ENCODE data around the gene TPPP. TPM values are rescaled to one million over a fixed set of nuclear protein-coding genes. Genes with fewer than 3 reads are reported as not detected.
"Not testable (repeated sequence)": the region's sequence is repeated elsewhere in the genome, so short reads cannot be mapped to it uniquely, and the experiment has no call there.

The TPPP gene
- total RNA-seq, 2 experiments from 2014 or later, result 0.53 to 0.55 TPM

DNA sequence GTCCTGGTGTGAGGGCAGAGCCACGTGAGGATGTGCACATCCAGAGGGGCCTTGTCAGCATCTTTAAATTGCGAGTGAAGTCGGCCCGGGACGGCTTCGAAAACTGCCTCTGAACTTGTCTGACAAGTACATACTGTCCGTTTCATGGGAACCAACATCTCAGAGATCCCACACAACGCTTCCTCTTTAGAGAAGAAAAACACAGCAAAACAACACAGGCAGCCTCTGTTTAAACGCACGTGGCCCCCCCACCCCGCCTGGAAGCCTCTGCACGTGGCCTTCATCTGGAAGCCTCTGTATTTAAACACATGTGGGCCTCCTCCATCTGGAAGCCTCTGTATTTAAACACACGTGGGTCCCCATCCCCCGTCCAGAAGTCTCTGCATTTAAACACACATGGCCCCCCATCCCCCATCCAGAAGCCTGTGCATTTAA lies 51.8 kb downstream of the TPPP start:
- intact Hi-C loops (cut with micrococcal nuclease), result no loop called here
- H3K9me3 Mint-ChIP-seq, result no peaks in the 10 kb centered on the region
- CTCF ChIA-PET, result no interaction called here
- POLR2A ChIA-PET, result no interaction called here
- H3K4me3 Mint-ChIP-seq, result no peak overlapping the region
- H3K36me3 Mint-ChIP-seq, result peaks cover 30% of the 10 kb centered on the region
- DNase-seq, result no peak
- H3K27ac Mint-ChIP-seq, result no peak overlapping the region
- H3K4me1 Mint-ChIP-seq (ENCODE audit: low read depth), result peaks cover 2% of the 10 kb centered on the region
- no peaks in the 10 kb centered on the region for H3K27me3 Mint-ChIP-seq

DNA sequence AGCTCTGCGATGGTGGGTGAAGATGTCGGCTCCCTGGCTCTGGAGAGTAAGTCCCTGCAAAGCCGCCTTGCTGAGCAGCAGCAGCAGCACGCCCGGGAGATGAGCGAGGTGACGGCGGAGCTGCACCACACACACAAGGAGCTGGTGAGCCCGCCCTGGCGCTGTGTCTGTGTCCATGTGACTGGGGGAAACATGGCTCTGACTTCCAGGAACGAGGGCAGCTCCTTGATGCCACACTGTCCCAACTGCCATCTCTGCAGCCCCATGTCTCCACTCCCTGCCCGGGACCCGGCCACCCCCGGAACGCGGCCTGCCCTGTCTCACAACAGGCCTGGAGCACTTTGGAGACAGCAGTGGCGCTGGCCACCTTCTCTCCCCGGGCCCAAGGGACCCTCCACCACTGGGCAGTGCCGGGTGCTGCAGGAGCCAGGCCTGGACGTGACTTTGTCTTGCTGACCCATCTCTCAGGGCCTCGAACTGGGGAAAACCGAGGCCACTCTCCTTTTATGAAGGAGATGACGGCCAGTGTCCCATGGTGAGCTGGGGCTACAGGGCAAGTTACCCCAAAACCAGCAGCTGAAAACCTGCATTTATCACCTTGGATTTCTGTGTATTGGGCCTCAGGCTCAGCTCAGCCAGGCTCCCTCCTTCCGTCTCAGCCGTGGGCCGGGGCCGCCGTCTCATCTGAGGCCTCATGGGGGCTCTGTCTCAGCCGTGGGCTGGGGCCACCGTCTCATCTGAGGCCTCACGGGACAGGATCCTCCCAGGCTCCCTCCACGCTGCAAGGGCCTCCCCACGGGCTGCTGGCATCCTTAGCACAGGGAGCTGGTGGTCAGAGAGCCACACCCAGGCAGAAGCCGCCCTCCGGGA lies 52.5 kb downstream of the TPPP start:
- ChIA-PET POLR2A (no interaction called here), CTCF (no interaction called here)
- H3K4me3 Mint-ChIP-seq, result no peak overlapping the region
- no peaks in the 10 kb centered on the region for H3K27me3 Mint-ChIP-seq
- no peak overlapping the region for H3K27ac Mint-ChIP-seq
- peaks cover 31% of the 10 kb centered on the region for H3K36me3 Mint-ChIP-seq
- DNase-seq, result no peak
- intact Hi-C loops (cut with micrococcal nuclease), result no loop called here
- H3K4me1 Mint-ChIP-seq (ENCODE audit: low read depth), result peaks cover 2% of the 10 kb centered on the region
- no peaks in the 10 kb centered on the region for H3K9me3 Mint-ChIP-seq

DNA sequence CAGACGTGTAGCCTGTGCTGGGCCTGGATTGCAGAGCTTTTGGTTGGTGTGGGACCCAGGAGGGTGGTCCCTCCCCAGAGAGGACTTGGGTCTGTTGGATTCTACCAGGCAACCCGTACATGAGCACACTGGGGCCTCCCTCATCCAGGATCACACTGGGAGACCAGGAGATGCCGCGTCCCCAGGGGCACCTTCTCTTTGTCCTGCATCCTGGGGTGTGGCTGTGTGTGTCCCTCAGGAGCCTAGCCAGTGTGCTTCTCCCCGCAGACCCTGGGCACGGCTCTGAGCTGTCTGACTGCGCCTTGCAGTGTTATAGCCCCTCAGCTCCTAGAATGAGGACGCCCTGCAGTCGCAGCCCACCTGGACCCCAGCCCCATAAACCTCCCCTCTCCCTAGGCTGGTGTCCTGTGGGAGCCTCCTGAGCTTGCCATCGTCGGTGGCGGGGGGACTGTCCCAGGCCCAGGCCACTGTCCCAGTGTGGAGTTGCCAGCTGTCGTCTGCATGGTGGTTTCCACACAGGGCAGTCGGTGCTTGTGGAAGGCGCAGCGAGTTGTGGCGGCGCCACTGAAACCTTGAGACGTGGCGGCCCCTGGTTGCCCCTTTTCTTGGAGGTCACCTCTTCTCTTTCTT lies 53.5 kb downstream of the TPPP start:
- H3K36me3 Mint-ChIP-seq, result peaks cover 37% of the 10 kb centered on the region
- DNase-seq, result no peak
- ChIA-PET POLR2A (no interaction called here), CTCF (no interaction called here)
- intact Hi-C loops (cut with micrococcal nuclease), result no loop called here
- H3K27me3 Mint-ChIP-seq, result no peaks in the 10 kb centered on the region
- H3K4me3 Mint-ChIP-seq, result no peak overlapping the region
- H3K27ac Mint-ChIP-seq, result no peak overlapping the region
- H3K4me1 Mint-ChIP-seq (ENCODE audit: low read depth), result peaks cover 2% of the 10 kb centered on the region
- H3K9me3 Mint-ChIP-seq, result no peaks in the 10 kb centered on the region

GRCh38 chr5:639253-639530 lies 54.0 kb downstream of the TPPP start:
- H3K36me3 Mint-ChIP-seq, result peaks cover 40% of the 10 kb centered on the region
- intact Hi-C loops (cut with micrococcal nuclease), result no loop called here
- CTCF ChIA-PET, result no interaction called here

GRCh38 chr5:638501-639252 lies 54.5 kb downstream of the TPPP start:
- Mint-ChIP-seq H3K36me3 (peaks cover 39% of the 10 kb centered on the region), H3K4me1 (ENCODE audit: low read depth) (no peaks in the 10 kb centered on the region), H3K27ac (no peak overlapping the region), H3K4me3 (no peak overlapping the region), H3K27me3 (no peaks in the 10 kb centered on the region), H3K9me3 (no peaks in the 10 kb centered on the region)
- ChIA-PET CTCF (no interaction called here), POLR2A (no interaction called here)
- intact Hi-C loops (cut with micrococcal nuclease), result no loop called here
- no peak for DNase-seq

More at GRCh38 chr5:639253-639530, 54.0 kb downstream of the TPPP start:
- peaks cover 1% of the 10 kb centered on the region for H3K4me1 Mint-ChIP-seq (ENCODE audit: low read depth)
- no peak overlapping the region for H3K27ac Mint-ChIP-seq
- POLR2A ChIA-PET, result no interaction called here
- no peak for DNase-seq
- no peak overlapping the region for H3K4me3 Mint-ChIP-seq
- H3K9me3 Mint-ChIP-seq, result no peaks in the 10 kb centered on the region
- no peaks in the 10 kb centered on the region for H3K27me3 Mint-ChIP-seq

DNA sequence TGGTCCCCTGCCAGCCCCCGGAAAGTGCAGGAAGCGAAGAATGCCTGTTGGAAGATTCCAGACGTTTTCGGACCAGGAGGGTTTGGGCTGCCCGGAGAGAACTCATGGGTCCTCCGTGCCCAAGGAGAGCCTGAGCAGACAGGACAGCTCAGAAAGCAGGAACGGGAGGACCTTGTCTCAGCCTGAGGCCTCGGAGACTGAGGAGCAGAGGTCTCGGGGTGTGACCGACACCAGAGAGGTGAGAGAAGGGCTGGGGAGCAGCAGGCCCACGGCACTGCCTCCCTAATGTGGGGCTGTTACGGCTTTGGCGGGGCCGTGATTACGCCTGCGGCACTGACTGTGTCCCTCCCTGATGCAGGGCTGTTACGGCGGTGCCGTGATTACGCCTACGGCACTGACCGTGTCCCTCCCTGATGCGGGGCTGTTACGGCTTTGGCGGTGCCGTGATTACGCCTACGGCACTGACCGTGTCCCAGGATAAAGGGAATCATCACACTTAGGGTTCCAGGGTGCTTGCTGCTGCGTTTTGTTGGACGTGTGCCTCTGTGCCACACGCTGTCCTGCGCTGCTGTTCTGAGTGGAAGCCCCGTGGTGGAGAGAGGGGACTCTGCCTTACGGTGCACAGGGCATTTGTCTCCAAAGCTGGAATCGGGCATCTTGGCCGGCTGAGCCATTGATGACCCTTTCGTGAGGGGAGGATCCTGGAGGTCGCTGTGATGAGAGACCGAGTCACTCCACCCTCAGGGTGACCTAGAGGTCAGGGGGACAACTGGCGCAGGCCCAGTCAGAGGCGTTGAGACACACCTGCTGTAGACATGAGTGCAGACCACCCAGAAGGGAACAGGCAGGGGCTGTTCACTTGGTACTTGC lies 55.3 kb downstream of the TPPP start:
- no peaks in the 10 kb centered on the region for H3K27me3 Mint-ChIP-seq
- no peak overlapping the region for H3K27ac Mint-ChIP-seq
- no peak for DNase-seq
- CTCF ChIA-PET, result no interaction called here
- H3K4me1 Mint-ChIP-seq (ENCODE audit: low read depth), result no peaks in the 10 kb centered on the region
- peaks cover 42% of the 10 kb centered on the region for H3K36me3 Mint-ChIP-seq
- intact Hi-C loops (cut with micrococcal nuclease), result no loop called here
- H3K9me3 Mint-ChIP-seq, result no peaks in the 10 kb centered on the region
- no peak overlapping the region for H3K4me3 Mint-ChIP-seq
- POLR2A ChIA-PET, result no interaction called here

DNA sequence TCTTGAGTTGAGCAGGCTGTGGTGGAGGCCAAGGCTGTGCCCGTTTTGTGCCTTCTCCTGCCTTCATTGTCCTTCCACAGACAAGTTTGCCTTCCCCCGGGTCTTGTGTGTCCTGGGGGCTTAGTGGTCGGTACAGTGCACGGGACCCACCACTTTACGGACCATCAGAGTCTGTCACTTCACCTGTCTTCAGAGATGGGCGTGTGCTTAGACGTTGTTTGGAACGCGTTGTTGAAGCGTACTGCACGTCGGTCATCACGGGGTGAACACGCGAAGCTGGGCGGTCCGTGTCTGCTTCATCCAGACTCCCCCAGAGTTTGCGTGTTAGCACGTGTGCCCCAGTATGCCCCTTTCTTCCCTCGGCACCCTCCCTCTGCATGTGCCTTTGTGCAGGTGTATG lies 56.2 kb downstream of the TPPP start:
- no peaks in the 10 kb centered on the region for H3K27me3 Mint-ChIP-seq
- no peak overlapping the region for H3K27ac Mint-ChIP-seq
- no peak overlapping the region for H3K4me3 Mint-ChIP-seq
- no peak for DNase-seq
- ChIA-PET CTCF (no interaction called here), POLR2A (no interaction called here)
- no peaks in the 10 kb centered on the region for H3K9me3 Mint-ChIP-seq
- H3K4me1 Mint-ChIP-seq (ENCODE audit: low read depth), result no peaks in the 10 kb centered on the region
- intact Hi-C loops (cut with micrococcal nuclease), result no loop called here
- peaks cover 42% of the 10 kb centered on the region for H3K36me3 Mint-ChIP-seq

- H3K27me3 Mint-ChIP-seq, result no peaks in the 10 kb centered on the region
- no peaks in the 10 kb centered on the region for H3K4me1 Mint-ChIP-seq (ENCODE audit: low read depth)
- H3K36me3 Mint-ChIP-seq, result peaks cover 40% of the 10 kb centered on the region
- POLR2A ChIA-PET, result no interaction called here
- CTCF ChIA-PET, result no interaction called here
- no peaks in the 10 kb centered on the region for H3K9me3 Mint-ChIP-seq
- intact Hi-C loops (cut with micrococcal nuclease), result no loop called here
- no peak overlapping the region for H3K27ac Mint-ChIP-seq
- no peak for DNase-seq
- H3K4me3 Mint-ChIP-seq, result no peak overlapping the region
Observed at GRCh38 chr5:635306-636055, 57.7 kb downstream of the TPPP start.

DNA sequence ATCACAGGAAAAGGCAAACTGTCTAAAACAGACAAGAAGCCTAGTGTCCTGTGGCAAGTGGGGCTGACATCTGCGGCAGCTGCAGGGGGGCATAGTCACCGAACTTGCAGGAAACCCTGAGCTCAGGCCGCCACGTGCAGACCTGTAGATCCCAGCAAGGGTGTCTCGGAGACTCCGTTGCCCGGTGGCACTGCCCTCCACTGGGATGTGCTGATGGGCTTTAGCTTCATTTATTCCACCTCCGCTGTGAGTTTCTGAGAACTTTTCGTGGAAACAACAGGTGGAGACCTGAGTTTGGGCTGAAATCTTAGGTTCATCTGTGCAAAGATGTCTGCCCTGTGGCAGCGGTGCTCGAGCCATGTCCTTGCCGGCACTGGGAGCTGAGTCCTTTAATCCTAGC lies 59.0 kb downstream of the TPPP start:
- Mint-ChIP-seq H3K4me3 (no peak overlapping the region), H3K9me3 (no peaks in the 10 kb centered on the region), H3K36me3 (peaks cover 37% of the 10 kb centered on the region), H3K27me3 (no peaks in the 10 kb centered on the region), H3K4me1 (ENCODE audit: low read depth) (no peaks in the 10 kb centered on the region), H3K27ac (no peak overlapping the region)
- POLR2A ChIA-PET, result no interaction called here
- CTCF ChIA-PET, result no interaction called here
- no peak for DNase-seq
- intact Hi-C loops (cut with micrococcal nuclease), result no loop called here

DNA sequence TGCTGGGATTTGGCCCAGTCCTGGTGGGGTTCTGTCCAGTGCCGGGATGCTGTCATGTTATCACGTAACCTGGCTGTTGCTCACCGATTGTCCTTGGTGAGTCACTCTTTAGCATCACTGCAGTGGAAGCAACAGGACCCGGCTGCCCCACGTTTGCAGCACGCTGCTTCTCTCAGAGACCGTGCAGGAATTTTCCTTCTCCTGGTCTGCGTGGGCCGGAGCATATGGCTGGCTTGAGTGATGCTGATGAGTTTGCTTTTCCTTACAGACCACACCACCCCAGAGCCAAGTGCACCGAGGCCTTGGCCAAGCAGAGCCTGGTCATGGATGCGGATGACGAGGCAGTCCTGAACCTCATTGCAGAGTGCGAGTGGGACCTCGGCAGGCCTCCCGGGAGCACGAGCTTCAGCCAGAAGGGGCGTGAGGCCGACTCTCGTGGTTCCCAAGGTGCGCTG lies 59.6 kb downstream of the TPPP start:
- no peak overlapping the region for H3K4me3 Mint-ChIP-seq
- H3K9me3 Mint-ChIP-seq, result no peaks in the 10 kb centered on the region
- no peaks in the 10 kb centered on the region for H3K4me1 Mint-ChIP-seq (ENCODE audit: low read depth)
- no peaks in the 10 kb centered on the region for H3K27me3 Mint-ChIP-seq
- POLR2A ChIA-PET, result no interaction called here
- peaks cover 38% of the 10 kb centered on the region for H3K36me3 Mint-ChIP-seq
- no peak overlapping the region for H3K27ac Mint-ChIP-seq
- DNase-seq, result no peak
- CTCF ChIA-PET, result no interaction called here
- intact Hi-C loops (cut with micrococcal nuclease), result no loop called here

DNA sequence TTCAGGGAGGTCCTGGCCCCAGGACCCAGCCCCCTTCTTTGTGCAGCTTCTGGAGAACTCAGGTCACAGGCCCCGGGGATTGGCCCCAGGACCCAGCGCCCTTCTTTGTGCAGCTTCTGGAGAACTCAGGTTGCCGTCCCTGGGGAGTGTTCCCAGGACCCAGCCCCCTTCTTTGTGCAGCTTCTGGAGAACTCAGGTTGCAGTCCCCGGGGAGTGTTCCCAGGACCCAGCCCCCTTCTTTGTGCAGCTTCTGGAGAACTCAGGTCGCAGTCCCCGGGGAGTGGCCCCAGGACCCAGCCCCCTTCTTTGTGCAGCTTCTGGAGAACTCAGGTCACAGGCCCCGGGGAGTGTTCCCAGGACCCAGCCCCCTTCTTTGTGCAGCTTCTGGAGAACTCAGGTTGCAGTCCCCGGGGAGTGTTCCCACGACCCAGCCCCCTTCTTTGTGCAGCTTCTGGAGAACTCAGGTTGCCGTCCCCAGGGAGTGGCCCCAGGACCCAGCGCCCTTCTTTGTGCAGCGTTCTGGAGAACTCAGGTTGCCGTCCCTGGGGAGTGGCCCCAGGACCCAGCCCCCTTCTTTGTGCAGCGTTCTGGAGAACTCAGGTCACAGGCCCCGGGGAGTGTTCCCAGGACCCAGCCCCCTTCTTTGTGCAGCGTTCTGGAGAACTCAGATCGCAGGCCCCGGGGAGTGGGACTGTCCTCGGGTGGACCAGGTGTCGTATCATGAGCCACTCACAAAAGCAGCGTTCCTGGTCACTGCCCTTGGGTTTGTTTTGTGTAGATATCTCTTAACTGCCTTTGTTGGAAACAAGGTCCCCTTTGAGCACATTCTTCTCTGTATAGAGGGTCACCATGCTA lies 64.6 kb downstream of the TPPP start:
- CTCF ChIA-PET; H3K9me3 Mint-ChIP-seq; H3K4me1 Mint-ChIP-seq (ENCODE audit: low read depth); H3K4me3 Mint-ChIP-seq; POLR2A ChIA-PET; H3K27ac Mint-ChIP-seq; DNase-seq; H3K27me3 Mint-ChIP-seq; intact Hi-C loops (cut with micrococcal nuclease): not testable (repeated sequence)
- peaks cover 21% of the 10 kb centered on the region for H3K36me3 Mint-ChIP-seq
